ENCODE data around the gene COQ10A. TPM values are rescaled to one million over a fixed set of nuclear protein-coding genes. Genes with fewer than 3 reads are reported as not detected.

The COQ10A gene
- total RNA-seq, 1 donor from 2014 or later, result 20.3 TPM

GRCh38 chr12:56221757-56222530, 44.8 kb upstream of the COQ10A start, which contains the start of gene RNF41:
Gene RNF41 (minus strand): TSS chr12:56221922. CDS start chr12:56214047, 7,875 bp downstream.
- Mint-ChIP-seq H3K4me1 (ENCODE audit: unreplicated experiment) (peaks cover 39% of the 10 kb centered on the region), H3K36me3 (ENCODE audit: low read depth, unreplicated experiment) (peaks cover 4% of the 10 kb centered on the region), H3K27ac (ENCODE audit: unreplicated experiment) (peak within 1 kb of the TSS; percentile 97), H3K27me3 (ENCODE audit: unreplicated experiment) (peaks cover 10% of the 10 kb centered on the region), H3K9me3 (ENCODE audit: unreplicated experiment) (no peaks in the 10 kb centered on the region), H3K4me3 (ENCODE audit: unreplicated experiment) (peak within 1 kb of the TSS; percentile 99)
- peak; percentile 46 for TF ChIP-seq CTCF (IDR thresholded peaks at IDR 0.05; ENCODE audit: unreplicated experiment)
- peak; percentile 94 for DNase-seq (ENCODE audit: low spot score)

DNA sequence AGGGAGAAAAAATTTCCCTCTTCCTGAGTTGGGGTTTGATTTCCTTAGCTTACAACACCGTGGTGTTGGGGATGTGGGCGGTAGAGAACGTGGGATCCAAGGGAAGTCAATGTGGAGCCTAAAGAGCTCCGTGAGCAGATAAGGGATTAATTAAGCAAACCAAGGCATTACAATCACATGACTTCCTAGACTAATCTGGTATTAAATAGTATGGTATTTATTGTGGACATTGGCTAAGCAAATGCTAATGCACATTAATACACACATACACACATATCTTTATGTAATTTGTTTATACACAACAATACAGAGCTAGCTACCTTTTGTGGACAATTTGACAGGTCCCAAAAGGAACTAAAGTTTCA, 44.2 kb upstream of the COQ10A start:
- Mint-ChIP-seq H3K36me3 (ENCODE audit: low read depth, unreplicated experiment) (peaks cover 4% of the 10 kb centered on the region), H3K9me3 (ENCODE audit: unreplicated experiment) (no peaks in the 10 kb centered on the region), H3K4me3 (ENCODE audit: unreplicated experiment) (peak overlapping the region; percentile 99), H3K27me3 (ENCODE audit: unreplicated experiment) (peaks cover 10% of the 10 kb centered on the region), H3K27ac (ENCODE audit: unreplicated experiment) (peak overlapping the region; percentile 97), H3K4me1 (ENCODE audit: unreplicated experiment) (peaks cover 39% of the 10 kb centered on the region)
- peak; percentile 8 for TF ChIP-seq CTCF (IDR thresholded peaks at IDR 0.05; ENCODE audit: unreplicated experiment)
- no peak for DNase-seq (ENCODE audit: low spot score)

DNA sequence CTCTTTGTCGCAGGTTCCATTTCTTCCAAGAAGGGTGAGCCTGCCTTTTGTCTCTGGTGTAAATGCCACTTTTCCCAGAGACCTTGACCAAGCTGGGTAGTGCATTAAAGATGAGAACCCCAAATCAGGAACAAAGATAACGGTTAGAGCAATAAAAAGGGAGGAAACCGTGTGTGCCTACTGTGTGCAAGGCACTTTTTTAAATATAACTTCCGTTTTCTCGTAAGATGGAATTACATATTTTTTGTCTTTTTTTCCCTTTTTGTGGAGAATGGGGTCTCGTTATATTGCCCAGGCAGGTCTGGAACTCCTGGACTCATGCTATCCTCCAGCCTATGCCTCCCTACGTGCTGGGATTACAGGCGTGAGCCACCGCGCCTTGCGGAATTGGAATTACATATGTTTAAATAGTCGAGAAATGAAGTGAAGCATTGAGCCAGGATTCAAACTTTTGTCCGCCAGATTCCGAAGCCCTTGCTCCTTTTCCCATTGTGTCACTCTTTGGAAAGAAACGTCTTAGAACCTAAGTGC, 43.1 kb upstream of the COQ10A start:
- Mint-ChIP-seq H3K27ac (ENCODE audit: unreplicated experiment) (peak overlapping the region; percentile 90), H3K27me3 (ENCODE audit: unreplicated experiment) (peaks cover 10% of the 10 kb centered on the region), H3K36me3 (ENCODE audit: low read depth, unreplicated experiment) (peaks cover 4% of the 10 kb centered on the region), H3K4me3 (ENCODE audit: unreplicated experiment) (peak overlapping the region; percentile 67), H3K9me3 (ENCODE audit: unreplicated experiment) (no peaks in the 10 kb centered on the region), H3K4me1 (ENCODE audit: unreplicated experiment) (peaks cover 39% of the 10 kb centered on the region)
- no peak for TF ChIP-seq CTCF (IDR thresholded peaks at IDR 0.05; ENCODE audit: unreplicated experiment)
- no peak for DNase-seq (ENCODE audit: low spot score)

- peaks cover 4% of the 10 kb centered on the region for H3K36me3 Mint-ChIP-seq (ENCODE audit: low read depth, unreplicated experiment)
- peaks cover 10% of the 10 kb centered on the region for H3K27me3 Mint-ChIP-seq (ENCODE audit: unreplicated experiment)
- H3K4me3 Mint-ChIP-seq (ENCODE audit: unreplicated experiment), result peak within 1 kb of the TSS; percentile 76
- H3K9me3 Mint-ChIP-seq (ENCODE audit: unreplicated experiment), result no peaks in the 10 kb centered on the region
- DNase-seq (ENCODE audit: low spot score), result peak; percentile 99
- TF ChIP-seq CTCF (IDR thresholded peaks at IDR 0.05; ENCODE audit: unreplicated experiment), result peak; percentile 86
- peak within 1 kb of the TSS; percentile 90 for H3K27ac Mint-ChIP-seq (ENCODE audit: unreplicated experiment)
- peaks cover 39% of the 10 kb centered on the region for H3K4me1 Mint-ChIP-seq (ENCODE audit: unreplicated experiment)
Observed at GRCh38 chr12:56224102-56224701, 42.5 kb upstream of the COQ10A start, which contains the start of gene NABP2. Gene NABP2 (plus strand): TSS chr12:56224342. CDS start chr12:56224857, 515 bp downstream.
